ENCODE measurements around the gene NDUFB3.
"Not testable (repeated sequence)": the region's sequence is repeated elsewhere in the genome, so short reads cannot be mapped to it uniquely, and the experiment has no call there.

The NDUFB3 gene

DNA sequence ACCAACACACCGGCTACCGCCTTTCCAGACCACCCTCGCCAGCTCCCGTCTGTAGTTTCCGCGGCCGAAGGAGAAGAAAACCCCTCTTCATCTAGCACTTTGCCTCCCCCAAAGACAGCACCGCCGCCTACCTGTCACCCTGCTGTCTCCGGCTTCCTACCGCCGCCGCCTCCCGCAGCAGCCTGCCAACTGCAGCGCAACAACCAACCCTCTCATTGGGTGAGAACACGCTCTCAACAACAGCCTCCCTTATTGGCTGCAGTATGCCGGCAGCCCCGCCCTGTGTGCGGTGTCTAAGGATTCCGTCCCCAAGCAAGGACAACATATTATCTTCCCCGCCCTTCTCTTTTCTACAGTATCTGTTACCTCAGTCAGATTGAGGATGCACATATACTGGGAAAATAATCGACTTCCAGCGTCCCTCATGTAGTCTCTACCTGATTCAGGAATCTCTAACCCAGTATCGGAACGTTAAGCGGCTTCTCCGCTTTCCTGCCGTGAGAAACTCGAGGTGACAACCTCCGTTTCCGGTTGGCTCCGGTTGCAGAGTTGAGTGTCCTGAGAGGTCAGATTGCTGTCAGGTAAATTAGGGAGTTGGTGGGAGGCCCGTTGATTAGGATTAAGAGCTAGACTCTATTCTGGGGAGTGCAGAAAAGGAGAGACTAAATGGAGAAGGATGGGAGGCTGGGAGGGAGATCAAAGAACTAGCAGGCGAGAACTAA is at the start of gene NDUFB3, which contains the start of gene HYCC2:
NDUFB3 (plus strand) TSS at position 523 of the 722 bp plus-strand sequence. CDS start 6,882 bp downstream, outside the sequence.
HYCC2 (minus strand) TSS at position 193 of the 722 bp plus-strand sequence. CDS start 47,662 bp downstream, outside the sequence.
- peak; percentile 99 for ATAC-seq

DNA sequence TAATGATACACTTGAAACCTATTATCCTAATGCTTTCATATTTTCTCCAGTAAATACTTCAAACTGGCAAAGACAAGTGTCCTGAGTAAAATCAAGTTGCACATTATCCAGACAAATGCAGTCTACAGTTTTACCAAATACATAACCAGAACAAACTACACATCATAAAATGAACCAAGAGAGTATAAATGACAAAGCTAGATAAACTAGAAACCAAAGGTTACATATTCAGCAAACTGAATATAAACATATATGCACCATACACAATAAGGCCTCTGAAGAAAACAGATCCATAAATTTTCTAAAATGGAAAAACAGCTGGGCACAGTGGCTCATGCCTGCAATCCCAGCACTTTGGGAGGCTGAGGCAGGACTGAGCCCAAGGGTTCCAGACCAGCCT is 47.3 kb upstream of the NDUFB3 start:
- ATAC-seq, result no peak

DNA sequence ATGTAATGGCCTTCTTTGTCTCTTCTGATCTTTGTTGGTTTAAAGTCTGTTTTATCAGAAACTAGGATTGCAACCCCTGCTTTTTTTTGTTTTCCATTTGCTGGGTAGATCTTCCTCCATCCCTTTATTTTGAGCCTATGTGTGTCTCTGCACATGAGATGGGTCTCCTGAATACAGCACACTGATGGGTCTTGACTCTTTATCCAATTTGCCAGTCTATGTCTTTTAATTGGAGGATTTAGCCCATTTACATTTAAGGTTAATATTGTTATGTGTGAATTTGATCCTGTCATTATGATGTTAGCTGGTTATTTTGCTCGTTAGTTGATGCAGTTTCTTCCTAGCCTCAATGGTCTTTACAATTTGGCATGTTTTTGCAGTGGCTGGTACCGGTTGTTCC is 37.4 kb upstream of the NDUFB3 start:
- ATAC-seq, result not testable (repeated sequence)

DNA sequence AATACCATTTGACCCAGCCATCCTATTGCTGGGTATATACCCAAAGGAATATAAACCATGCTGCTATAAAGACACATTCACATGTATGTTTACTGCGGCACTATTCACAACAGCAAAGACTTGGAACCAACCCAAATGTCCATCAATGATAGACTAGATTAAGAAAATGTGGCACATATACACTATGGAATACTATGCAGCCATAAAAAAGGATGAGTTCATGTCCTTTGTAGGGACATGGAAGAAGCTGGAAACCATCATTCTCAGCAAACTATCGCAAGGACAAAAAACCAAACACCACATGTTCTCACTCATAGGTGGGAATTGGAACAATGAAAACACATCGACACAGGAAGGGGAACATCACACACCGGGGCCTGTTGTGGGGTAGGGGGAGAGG is 33.4 kb upstream of the NDUFB3 start:
- ATAC-seq, result not testable (repeated sequence)

DNA sequence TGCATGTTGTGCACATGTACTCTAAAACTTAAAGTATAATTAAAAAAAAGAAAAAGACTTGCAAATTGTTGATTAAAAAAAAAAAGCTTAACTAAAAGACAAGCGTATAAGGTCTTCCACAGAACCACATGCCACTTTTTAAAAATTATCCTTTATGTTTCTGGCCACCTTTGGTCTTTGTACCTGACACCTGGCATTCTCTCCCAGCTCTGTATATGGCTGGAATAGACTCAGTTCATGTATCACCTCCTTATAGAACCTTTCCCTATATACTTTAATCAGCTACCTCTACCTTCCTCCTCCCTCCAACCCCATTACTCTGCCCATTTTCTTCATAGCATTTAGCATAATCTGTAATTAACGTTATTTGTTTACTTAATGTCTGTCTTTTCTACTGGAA is 32.9 kb upstream of the NDUFB3 start:
- ATAC-seq, result no peak

DNA sequence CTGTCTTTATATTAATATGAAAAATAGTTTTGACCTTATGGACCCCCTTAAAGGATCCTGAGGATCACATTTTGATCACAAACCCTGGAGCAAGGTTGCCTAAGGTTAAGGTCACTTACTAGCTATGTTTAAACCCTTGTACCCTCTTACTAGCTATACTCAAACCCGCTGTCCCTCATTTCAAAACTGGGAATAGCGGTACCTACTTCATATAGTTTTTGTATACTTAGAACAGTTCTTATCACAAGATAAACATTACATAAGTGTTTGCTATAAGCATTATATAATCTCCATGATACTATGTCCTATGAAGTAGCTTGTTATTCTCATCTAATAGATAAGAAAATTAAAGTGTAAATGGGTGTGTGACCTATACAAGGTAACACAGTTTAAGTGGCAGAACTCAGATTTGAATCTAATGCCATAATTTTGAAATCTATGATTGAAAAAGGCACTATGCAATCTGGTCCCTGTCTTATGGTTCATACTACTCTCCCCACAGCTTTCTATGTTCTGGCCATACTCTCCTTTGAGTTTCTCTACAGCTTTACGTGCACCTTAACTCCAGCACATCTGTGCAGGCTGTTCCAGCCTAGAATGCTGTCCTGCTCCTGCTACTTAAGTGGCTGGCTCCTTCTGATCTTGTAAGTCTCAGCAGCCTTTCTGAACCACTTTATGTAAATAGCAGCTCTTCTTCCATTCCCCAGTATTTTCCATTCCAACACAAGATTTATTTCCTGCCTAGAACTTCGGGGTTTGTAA is 30.8 kb upstream of the NDUFB3 start:
- ATAC-seq, result no peak

DNA sequence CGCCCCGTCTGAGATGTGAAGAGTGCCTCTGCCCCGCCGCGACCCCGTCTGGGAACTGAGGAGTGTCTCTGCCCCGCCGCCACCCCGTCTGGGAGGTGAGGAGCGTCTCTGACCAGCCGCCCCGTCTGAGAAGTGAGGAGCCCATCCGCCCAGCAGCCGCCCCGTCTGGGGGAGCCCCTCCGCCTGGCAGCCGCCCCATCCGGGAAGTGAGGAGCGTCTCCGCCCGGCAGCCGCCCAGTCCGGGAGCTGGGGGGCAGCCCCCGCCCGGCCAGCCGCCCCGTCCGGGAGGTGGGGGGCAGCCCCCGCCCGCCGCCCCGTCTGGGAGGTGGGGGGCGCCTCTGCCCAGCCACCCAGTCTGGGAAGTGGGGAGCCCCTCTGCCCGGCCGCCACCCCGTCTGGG is 29.4 kb upstream of the NDUFB3 start:
- not testable (repeated sequence) for ATAC-seq

DNA sequence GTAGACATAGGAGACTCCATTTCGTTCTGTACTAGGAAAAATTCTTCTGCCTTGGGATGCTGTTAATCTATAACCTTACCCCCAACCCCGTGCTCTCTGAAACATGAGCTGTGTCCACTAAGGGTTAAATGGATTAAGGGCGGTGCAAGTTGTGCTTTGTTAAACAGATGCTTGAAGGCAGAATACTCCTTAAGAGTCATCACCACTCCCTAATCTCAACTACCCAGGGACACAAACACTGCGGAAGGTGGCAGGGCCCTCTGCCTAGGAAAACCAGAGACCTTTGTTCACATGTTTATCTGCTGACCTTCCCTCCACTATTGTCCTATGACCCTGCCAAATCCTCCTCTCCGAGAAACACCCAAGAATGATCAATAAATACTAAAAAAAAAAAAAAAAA is 28.8 kb upstream of the NDUFB3 start:
- not testable (repeated sequence) for ATAC-seq

DNA sequence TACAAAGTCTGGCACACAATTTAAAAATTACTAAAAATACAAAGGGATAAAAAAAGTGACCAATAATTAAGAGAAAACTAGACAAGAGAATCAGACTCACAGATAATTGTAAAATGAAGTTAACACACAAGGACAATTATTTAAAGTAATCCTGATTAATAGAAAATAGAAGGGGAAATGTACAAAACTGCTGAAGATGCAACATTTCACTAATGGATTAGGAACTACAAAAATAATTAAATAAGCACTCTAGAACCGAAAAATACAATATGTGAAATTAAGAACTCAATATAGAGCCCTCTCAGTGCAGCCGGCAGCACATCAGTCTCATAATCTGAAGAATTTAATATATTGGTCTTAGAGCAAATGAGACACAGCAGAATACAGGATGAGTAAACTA is 24.9 kb upstream of the NDUFB3 start:
- no peak for ATAC-seq

DNA sequence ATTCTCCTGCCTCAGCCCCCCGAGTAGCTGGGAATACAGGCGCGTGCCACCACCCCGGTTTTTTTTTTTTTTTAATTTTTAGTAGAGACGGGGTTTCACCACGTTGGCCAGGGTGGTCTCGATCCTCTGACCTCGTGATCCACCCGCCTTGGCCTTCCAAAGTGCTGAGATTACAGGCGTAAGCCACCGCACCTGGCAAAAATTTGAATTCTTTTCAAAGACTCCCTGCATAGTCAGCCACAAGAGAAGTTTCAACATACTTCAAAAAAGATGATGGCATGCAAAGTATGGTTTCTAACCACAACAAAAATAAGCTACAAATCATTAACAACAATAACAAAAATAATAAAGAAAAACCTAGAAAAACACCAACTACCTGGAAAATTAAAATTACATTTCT is 22.3 kb upstream of the NDUFB3 start:
- no peak for ATAC-seq

DNA sequence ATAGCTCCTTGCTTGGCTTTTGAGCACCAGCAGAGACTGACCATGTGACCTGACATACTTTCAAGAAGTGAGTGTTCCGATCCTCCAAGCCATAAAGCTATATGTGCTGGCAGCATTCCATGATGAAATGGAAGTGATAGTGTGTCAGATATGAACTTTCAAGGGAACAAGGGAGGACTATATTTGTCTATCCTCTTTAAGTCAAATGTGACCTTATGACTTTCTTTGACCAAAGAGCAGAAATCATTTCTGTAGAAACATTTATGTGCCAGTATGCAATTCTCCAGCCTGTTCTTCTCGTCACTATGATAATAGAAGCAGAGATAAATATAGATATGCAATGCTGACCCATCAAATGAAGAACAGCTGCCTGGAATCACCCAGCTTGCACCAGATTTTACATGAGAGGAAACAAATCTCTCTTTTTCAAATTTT is 14.7 kb upstream of the NDUFB3 start:
- ATAC-seq, result no peak

DNA sequence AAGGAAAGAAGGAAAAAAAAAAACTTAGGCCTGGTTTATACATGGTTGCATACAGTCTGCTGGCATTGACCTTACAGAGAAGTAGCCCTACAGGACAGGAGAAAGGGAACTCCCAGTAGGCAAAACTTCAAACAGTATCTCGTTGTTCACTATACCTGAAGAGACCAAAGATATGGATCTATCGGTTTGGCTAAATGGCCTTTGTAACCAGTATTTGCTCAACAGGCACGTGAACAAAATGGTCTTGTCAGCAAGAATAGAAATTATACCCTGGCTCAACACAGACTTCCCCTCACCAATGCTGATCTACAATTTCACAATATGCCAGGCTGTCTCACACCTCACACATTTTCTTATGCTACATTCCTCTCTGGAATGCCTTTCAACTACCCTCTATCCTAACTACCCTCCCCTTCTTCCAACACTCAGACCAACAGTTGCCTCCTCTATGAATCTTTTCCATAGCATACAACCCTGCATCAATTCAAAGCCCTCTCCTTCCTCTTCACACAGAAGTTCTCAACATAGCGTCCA is 14.0 kb upstream of the NDUFB3 start:
- ATAC-seq, result no peak

DNA sequence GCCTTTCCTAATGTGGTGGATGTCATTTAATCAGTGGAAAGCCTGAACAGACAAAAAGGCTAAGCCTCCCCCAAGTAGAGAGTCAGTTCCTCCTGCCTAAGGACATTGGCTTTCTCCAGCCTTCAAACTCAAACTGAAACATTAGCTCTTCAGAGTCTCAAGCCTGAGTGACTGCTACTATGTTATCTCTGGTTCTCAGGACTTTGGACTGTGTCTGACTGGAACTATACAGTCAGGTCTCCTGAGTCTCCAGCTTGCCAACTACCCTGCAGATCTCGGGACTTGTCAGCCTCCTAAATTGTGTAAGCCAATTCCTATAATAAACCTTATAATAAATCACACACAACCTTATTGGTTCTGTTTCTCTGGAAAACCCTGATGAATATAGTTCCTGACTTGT is 12.9 kb upstream of the NDUFB3 start:
- no peak for ATAC-seq

DNA sequence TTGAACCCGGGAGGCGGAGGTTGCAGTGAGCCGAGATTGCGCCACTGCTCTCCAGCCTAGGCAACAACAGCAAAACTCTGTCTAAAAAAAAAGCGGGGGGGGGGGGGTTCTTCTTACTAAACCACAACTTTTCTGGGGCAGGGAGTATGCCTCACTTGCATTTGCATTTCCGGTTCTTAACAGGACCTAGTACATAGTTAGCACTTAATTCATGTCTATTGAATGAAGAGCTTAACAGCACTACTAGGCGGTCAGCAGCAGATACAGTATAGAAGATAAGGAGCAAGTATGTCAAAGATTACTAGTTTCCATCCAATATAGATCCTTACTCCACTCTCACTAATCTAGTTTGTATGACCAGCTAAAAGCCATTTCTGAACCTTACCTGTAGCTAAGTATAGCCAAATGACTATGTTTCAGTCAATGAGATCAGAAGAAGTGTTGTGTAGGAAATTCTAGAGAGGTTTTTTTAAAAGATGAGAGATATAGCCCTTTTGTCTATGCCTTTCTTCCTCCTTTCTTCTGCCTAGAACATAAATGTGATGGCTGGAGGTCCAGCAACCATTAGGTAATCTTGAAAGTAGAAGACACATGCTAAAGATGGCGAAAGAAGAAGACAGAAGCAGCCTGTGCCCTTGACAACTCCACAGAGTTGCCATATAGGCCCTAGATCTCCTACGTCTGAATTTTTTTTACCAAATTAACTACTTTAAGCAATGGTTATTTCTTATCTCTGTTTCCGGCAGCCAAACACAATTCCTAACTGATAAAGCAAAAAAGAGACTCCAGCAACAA is 11.6 kb upstream of the NDUFB3 start:
- ATAC-seq, result no peak

DNA sequence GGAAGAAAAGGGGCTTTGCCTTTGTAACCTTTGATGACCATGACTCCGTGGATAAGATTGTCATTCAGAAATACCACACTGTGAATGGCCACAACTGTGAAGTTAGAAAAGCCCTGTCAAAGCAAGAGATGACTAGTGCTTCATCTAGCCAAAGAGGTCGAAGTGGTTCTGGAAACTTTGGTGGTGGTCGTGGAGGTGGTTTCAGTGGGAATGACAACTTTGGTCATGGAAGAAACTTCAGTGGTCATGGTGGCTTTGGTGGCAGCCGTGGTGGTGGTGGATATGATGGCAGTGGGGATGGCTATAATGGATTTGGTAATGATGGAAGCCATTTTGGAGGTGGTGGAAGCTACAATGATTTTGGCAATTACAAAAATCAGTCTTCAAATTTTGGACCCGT is 8.3 kb upstream of the NDUFB3 start:
- ATAC-seq, result not testable (repeated sequence)

DNA sequence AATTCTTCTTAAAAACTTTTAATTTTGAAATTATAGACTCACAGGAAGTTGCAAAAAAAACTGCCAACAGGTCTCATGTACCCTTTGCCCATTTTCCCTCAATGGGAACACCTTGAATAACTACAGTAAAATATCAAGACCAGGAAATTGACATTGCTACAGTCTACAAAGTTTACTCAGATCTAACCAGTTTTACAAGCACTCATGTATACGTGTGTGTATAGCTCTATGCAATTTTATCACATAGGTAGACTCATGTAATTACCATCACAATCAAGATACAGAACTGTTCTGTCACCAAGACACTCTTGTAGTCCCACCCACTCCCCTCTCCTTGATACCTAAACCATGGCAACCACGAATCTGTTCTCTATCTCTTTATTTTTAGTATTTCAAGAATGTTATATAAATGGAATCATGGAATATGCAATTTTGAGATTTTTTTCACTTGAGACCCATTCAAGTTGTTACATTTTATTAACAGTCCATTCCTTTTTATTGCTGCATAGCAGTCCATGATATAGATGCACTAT is 6.9 kb upstream of the NDUFB3 start:
- ATAC-seq, result no peak

DNA sequence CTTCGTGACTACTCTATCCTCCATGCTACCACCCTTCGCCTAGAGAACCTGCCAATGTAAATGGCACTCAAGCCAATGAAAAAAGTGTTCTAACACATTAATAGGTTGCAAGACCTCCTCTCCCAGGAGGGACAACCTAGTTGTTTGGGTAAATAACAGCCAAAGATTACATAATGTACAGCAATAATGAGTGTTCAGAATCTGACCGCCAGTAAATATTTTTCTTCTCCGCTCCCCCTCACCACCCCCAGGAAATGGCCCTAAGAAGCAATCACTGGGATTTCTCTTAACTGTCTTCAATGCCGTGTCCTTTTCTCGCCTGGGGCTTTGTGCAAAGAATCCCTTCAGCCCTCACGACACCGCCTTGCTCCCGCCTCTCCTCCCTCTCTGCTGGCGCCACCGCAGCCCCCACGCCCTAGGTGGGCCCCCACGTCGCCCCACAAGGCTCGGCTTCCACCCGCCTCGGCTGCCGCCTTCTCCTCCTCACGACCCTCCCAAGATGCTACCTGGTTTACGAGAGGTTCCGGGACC is 788 bp upstream of the NDUFB3 start:
- ATAC-seq, result peak; percentile 5 to 11

DNA sequence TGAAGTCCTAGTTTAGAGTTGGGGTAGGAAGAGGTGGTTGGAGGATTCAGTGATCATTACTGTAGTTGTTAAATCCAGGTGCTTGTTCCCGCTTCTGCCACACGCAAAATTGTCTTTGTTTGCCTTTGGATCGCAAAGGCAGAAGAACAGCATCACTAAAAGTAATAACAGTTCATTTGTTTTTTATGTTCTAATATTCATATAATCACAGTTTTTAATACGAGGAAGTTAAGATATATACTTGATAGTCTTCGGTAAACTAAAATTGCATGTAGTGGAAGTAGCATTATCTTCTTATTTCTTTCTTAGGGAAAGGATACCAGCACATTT is 365 bp downstream of the NDUFB3 start:
- no peak for ATAC-seq

DNA sequence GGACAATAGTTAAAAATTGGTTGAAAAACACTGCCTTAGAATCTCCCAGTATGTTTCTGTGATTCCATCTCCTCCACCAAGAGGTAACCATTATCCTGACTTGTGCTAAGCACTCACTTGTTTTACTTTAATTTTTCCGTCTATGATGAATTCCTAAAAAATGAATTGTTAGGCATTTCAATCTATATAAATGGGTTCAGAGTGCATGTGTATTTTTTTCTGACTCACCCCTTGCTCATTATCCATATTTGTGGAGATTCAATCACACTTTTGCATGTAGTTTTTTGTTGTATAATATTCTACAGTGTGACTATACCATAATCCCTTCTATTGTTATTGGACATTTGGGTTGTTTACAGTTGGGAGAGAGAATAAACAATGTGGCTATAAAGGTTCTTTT is 1.3 kb downstream of the NDUFB3 start:
- no peak for ATAC-seq

DNA sequence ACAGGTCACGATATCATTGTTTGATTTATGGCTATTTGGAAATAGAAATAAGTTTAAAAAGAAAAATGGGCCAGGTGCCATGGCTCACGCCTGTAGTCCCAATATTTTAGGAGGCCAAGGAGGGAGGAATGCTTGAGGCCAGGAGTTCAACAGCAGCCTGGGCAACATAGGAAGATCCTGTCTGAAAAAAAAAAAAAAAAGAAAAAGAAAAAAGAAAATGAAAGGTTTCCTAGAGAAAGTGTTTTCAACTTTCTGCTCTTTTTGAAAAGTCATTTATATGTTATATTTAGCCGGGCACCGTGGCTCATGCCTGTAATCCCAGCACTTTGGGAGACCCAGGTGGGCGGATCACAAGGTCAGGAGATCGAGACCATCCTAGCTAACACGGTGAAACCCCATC is 3.2 kb downstream of the NDUFB3 start:
- ATAC-seq, result no peak

DNA sequence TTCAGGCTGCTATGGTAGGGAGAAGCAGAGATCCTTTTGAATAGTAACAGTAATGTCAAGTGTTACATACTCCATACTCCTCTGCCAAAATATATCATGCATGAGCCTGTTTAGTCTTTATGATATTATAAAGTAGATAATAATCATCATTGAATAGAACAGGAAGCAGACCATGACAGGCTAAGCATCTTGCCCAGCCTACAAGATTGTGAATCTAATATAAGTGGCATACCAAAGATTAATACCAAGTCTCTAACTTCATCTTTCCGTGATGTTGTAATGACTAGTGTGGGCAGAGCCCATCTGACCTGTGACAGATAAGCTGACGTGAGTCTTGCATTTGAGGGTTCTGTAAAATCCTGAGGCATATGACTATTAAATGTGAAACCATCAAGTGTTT is 13.1 kb downstream of the NDUFB3 start:
- peak in 1 of 2 donors; percentile 13 for ATAC-seq

DNA sequence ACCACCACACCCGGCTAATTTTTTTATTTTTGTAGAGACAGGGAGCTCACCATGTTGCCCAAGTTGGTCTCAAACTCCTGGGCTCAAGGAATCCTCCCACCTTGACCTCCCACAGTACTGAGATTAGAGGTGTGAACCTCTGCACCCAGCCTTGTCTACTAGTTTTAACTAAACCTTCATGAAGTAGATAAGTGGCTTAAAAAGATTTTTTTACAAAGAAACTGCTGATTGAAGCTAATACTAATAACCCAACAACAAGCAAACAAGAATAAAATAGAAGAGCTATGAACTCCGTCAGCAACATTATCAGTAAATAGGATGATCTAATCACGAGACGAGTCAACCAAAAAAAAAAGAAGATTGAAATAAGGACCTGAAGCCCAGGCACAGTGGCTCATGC is 18.8 kb downstream of the NDUFB3 start:
- ATAC-seq, result no peak

DNA sequence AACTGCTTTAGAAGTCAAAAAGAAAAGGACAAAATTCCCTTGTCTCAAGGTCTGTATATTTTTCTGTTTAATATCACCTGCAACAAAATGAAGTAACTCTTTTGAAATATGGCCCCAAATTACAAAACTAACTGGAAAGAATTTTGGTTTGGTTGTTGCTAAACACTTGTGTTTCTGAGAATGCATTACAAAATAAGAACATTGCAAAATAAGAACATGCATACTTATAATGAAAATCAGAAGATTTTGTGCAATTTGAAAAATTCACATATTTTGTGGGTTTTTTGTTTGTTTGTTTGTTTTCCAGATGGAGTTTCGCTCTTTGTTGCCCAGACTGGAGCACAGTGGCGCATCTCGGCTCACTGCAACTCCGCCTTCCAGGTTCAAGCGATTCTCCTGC is 21.8 kb downstream of the NDUFB3 start:
- no peak for ATAC-seq
